Calu3 (cell line): Measurements from ENCODE around the gene PPP2R5B. TPM values are rescaled to one million over a fixed set of nuclear protein-coding genes. Genes with fewer than 3 reads are reported as not detected.

ENCODE experiments used
- Bru-seq: library from RNA; stranded (reverse); fragments of 400-500 nt; gene quantifications from one replicate; lab custom pipeline; 2021; lab: Mats Ljungman, UMichigan
- BruChase-seq, 2 experiments: library from RNA; stranded (reverse); fragments of 400-500 nt; gene quantifications; one replicate each; lab custom pipeline; 2021; lab: Mats Ljungman, UMichigan
- BruUV-seq: library from RNA; stranded (reverse); fragments of 400-500 nt; replicated peaks from 2 replicates; lab custom pipeline; 2021; lab: Mats Ljungman, UMichigan
- CTCF ChIA-PET: fragments of 300-600 bp; sonication (Branson Sonifier 250); formaldehyde crosslinking; loops from one replicate; lab custom pipeline; 2022; ENCODE audit warnings: antibody characterized with exemption; lab: Charles Lee
- DNase-seq: peaks from one replicate; pipeline ENCODE4 v3.0.0; 2022
- H3K27ac Mint-ChIP-seq: one replicate; pipeline ENCODE4 v1.8.0; 2022; ENCODE audit warnings: mixed read lengths; ENCODE audit not compliant: unreplicated experiment
- H3K27me3 Mint-ChIP-seq: one replicate; pipeline ENCODE4 v1.8.0; 2022; ENCODE audit warnings: mixed read lengths; ENCODE audit not compliant: unreplicated experiment
- H3K36me3 Mint-ChIP-seq: one replicate; pipeline ENCODE4 v1.8.0; 2022; ENCODE audit warnings: mild to moderate bottlenecking, moderate library complexity, mixed read lengths; ENCODE audit not compliant: insufficient read depth, unreplicated experiment
- H3K4me1 Mint-ChIP-seq: one replicate; pipeline ENCODE4 v1.8.0; 2022; ENCODE audit warnings: mild to moderate bottlenecking, low read depth, mixed read lengths; ENCODE audit not compliant: unreplicated experiment
- H3K4me3 Mint-ChIP-seq: one replicate; pipeline ENCODE4 v1.8.0; 2022; ENCODE audit warnings: mild to moderate bottlenecking, low read depth, moderate library complexity, mixed read lengths; ENCODE audit not compliant: unreplicated experiment
- H3K9me3 Mint-ChIP-seq: one replicate; pipeline ENCODE4 v1.8.0; 2022; ENCODE audit warnings: low read depth, mixed read lengths; ENCODE audit not compliant: unreplicated experiment
- intact Hi-C: fragments of 100-400 bp; cut with micrococcal nuclease; formaldehyde crosslinking; loops from one replicate; pipeline ENCODE4 v1.10.0; 2022; ENCODE audit not compliant: unreplicated experiment
- long read RNA-seq: library from polyadenylated mRNA; stranded (forward); transcript quantifications from one replicate; pipeline ENCODE4 v2.0.0, GENCODE V29; 2022
- total RNA-seq: library from RNA; stranded (reverse); gene quantifications from 2 replicates; pipeline ENCODE4 v1.2.3, GENCODE V29; 2022
- TF ChIP-seq, protein P1 (sequence below): fragments of 200-600 bp; IDR thresholded peaks from one replicate; pipeline ENCODE4 v1.8.0; 2022; ENCODE audit warnings: antibody characterized with exemption; ENCODE audit not compliant: unreplicated experiment

Gene PPP2R5B
- 9.9 and 12.2 TPM in 2 replicates for total RNA-seq
- percentile 40 among the genes with signal in this experiment for Bru-seq, nascent RNA
- percentile 56 among the genes with signal in this experiment for BruChase-seq, experiment 1, labeled RNA remaining after a 6-hour chase
- percentile 53 among the genes with signal in this experiment for BruChase-seq, experiment 2, labeled RNA remaining after a 2-hour chase
- long read RNA-seq, transcript PPP2R5B-201 (14 exons, 2,745 nt), result major isoform, 5 of 10 reads
- long read RNA-seq, partial matches to known transcripts, result 3 of 10 reads
- long read RNA-seq, other reads (novel, unspliced or antisense), result 2 of 10 reads

DNA sequence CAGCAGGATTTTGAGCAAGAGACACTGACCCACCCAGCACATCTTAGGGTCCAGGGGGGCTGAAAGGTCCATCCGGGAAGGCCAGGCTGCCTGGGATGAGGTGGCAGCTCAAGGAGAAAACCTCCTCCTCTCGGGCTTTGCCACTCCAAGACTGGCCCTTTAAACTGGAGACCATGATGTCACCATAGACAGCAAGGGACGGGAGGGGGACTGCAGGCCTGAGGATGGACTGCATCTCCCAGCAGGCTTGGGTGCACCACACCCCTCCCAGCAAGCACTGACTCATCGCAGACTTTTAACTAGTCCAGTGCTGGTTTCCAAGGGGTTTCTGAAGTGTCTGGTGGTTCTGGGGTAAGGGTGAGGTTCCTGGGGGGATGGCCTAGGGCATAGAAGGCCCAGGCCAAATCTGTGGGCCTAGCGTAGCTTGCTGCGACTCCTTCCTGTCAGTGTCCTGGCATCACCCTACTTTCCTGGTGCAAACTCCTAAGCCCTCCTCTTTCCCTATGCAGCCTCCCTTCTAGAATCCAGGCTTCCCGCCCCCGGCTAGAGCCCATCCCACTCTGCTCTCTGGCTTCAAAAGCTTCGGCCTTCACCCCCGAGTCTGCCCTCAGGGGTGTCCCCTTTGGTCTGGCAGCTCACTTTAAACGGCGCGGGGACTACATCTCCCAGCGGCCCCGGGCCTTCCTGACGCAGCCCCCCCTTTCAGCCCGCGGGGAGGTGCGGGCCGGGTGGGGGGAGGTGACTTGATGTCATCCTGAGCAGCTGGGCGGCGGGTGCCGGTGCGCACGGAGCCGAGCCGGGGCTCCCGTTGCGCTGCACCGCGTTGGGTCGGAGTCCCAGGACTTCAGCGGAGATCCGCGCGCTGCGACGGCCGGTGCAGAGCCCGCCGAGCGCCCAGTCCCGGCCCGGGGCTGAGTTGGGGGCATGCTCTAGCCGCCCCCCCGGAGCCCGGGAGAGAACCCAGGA, at the start of gene PPP2R5B:
TSS of gene PPP2R5B (plus strand) at position 746 of the 966 bp plus-strand sequence. CDS start 1,046 bp downstream, outside the sequence.
- H3K27ac Mint-ChIP-seq, result peak within 1 kb of the TSS; percentile 82
- peak; percentile 87 for DNase-seq
- CTCF ChIA-PET, result interaction anchor here (1.5 kb wide), 1 partner anchor 73 kb away, joined by 5 read pairs; the partner anchor contains the start of gene BATF2
- H3K4me1 Mint-ChIP-seq, result peaks cover 8% of the 10 kb centered on the region
- H3K36me3 Mint-ChIP-seq, result peaks cover 20% of the 10 kb centered on the region
- intact Hi-C loops, result no loop called here
- no TSS peak for BruUV-seq
- no peaks in the 10 kb centered on the region for H3K27me3 Mint-ChIP-seq
- TF ChIP-seq, protein P1, sequence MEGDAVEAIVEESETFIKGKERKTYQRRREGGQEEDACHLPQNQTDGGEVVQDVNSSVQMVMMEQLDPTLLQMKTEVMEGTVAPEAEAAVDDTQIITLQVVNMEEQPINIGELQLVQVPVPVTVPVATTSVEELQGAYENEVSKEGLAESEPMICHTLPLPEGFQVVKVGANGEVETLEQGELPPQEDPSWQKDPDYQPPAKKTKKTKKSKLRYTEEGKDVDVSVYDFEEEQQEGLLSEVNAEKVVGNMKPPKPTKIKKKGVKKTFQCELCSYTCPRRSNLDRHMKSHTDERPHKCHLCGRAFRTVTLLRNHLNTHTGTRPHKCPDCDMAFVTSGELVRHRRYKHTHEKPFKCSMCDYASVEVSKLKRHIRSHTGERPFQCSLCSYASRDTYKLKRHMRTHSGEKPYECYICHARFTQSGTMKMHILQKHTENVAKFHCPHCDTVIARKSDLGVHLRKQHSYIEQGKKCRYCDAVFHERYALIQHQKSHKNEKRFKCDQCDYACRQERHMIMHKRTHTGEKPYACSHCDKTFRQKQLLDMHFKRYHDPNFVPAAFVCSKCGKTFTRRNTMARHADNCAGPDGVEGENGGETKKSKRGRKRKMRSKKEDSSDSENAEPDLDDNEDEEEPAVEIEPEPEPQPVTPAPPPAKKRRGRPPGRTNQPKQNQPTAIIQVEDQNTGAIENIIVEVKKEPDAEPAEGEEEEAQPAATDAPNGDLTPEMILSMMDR, result no peak
- no peaks in the 10 kb centered on the region for H3K9me3 Mint-ChIP-seq
- peak within 1 kb of the TSS; percentile 84 for H3K4me3 Mint-ChIP-seq

DNA sequence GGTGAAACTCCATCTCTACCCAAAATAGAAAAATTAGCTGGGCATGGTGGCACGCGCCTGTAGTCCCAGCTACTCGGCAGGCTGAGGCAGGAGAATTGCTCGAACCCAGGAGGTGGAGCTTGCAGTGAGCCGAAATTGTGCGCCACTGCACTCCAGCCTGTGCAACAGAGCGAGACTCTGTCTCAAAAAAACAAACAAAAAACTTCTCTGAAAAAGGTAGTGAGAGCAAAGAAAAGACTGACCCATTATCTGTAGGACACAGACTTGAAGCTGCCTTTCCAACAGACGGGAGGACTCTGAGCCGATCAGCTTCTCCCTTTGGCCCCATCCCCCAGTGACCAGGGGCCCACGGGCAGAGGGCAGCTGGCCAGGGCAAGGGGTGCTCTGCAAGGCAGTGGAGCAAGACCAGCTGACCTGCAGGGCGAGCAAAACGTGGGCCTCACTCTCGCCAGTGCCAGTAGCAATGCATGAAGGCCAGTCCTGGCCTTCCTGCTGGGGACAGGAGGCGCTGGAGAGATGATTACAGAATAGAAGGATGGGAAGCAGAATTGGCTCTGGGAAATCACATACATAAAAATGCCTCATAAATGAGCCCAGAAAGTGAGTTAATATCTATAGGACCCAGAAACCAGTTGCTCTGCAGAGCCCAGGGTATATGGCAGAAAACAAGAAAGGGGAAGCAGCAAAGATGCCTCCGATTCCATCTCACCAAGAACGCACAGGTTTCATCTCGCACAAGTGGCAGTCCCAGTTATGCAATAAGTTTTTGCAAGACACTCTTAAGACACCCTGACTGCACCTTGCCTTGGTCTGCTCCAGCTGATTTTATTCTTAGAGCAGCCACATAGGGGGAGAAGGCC, 48.9 kb upstream of the PPP2R5B start:
- no peaks in the 10 kb centered on the region for H3K27me3 Mint-ChIP-seq
- CTCF ChIA-PET, result interaction anchor here (1.4 to 3.6 kb wide), 4 partner anchors 13 to 28 kb away, joined by 3 to 19 read pairs (median 8); no protein-coding TSS in a partner anchor
- DNase-seq, result no peak
- TF ChIP-seq, protein P1, result no peak
- no TSS peak for BruUV-seq
- peak overlapping the region; percentile 98 for H3K4me3 Mint-ChIP-seq
- H3K4me1 Mint-ChIP-seq, result peaks cover 48% of the 10 kb centered on the region
- H3K9me3 Mint-ChIP-seq, result no peaks in the 10 kb centered on the region
- intact Hi-C loops, result loop anchor here (1.0 kb wide), 1 partner anchor 7 kb away; no protein-coding TSS in a partner anchor
- H3K27ac Mint-ChIP-seq, result peak overlapping the region; percentile 93
- peaks cover 84% of the 10 kb centered on the region for H3K36me3 Mint-ChIP-seq

DNA sequence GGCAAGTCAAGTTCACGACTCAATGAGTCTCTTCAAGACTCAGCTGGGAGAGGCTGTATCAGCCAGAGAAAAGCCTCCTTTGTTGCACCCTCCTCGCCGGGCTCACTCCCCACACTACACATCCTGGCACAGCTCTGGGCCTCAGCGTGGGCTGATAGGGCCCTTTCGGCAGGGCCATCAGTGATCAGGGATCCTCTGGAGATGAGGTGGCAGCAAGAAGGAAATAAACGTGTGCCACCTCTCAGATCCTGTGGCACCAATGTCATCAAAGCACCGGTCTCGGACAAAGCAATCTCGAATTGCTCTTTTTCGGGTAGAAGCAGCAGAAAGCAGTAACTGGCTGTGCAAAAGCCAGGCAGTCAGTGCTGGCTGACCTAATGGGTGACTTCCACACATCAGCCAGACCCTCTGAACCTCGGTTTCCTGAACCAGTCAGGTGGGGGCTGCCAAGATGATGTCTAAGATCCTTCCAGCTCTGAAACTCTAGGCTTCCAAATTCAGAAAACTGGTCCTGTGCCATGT, 48.2 kb upstream of the PPP2R5B start:
- Mint-ChIP-seq H3K27ac (peak overlapping the region; percentile 93), H3K36me3 (peaks cover 77% of the 10 kb centered on the region), H3K4me1 (peaks cover 41% of the 10 kb centered on the region), H3K9me3 (no peaks in the 10 kb centered on the region), H3K4me3 (peak overlapping the region; percentile 98), H3K27me3 (no peaks in the 10 kb centered on the region)
- no peak for DNase-seq
- intact Hi-C loops, result loop anchor here (1.0 kb wide), 1 partner anchor 8 kb away; no protein-coding TSS in a partner anchor
- TF ChIP-seq, protein P1, result no peak
- no TSS peak for BruUV-seq
- CTCF ChIA-PET, result interaction anchor here (1.2 to 3.6 kb wide), 5 partner anchors 8 to 28 kb away, joined by 3 to 19 read pairs (median 4); no protein-coding TSS in a partner anchor
